CD4-positive, alpha-beta T cell treated with Interleukin-12 subunit alpha and Interleukin-12 subunit beta, for 1 hour (primary cell): ENCODE results near the gene ZC3H12C.

ENCODE experiments used
- DNase-seq: peaks from one replicate; pipeline ENCODE4 v3.0.0-alpha.2; 2020

ZC3H12C gene

DNA sequence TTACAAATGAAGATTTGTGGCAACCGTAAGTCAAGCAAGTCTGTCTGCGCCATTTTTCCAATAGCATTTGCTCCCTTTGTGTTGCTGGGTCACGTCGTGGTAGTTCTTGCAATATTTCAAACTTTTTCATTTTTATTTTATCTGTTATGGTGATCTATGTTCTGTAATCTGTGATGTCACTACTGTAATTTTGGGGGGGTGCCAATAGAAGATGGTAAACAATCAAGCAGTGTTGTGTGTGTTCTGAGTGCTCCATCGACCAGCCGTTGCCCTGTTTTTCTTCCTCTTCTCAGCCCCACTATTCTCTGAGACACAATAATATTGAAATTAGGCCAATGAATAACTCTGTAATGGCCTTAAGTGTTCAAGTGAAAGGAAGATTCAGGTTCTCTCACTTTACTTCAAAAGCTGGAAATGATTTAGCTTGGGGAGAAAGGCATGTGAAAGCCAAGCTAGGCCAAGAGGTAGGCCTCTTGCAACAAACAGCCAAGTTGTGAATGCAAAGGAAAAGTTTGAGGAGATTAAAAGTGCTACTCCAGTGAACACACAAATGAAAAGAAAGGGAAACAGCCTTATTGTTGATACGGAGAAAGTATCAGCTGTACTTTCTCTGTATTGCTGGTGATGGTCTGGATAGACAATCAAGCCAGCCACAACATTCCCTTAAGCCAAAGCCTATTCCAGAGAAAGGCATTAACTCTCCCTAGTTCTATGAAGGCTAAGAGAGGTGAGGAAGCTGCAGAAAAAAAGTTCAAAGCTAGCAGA lies 7.5 kb downstream of the ZC3H12C start:
- no peak for DNase-seq

DNA sequence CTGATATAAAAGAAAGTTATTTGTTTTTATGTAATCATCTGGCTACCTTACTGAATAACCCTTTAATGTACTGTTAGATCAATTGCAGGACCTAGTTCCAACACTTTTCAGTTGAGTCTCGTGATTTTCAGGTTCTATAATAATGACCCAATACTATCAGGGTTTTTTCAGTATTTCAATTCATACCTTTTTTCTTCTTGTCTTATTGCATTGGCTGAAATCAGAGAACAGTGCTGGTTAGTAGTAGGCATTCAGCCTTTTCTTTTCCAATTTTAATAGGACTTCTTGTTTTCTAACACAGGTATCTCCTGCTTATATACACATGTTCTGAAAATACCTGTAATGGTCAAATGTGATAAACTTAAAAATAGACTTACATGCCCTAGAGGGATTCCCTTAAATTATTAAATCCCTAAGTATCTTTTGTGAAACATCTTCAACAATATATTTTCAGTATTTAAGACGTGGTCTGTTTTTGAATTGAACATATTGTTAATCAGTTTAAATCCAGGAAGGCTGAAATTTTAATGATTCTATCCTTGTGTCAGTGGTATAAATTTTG lies 13.6 kb downstream of the ZC3H12C start:
- DNase-seq = no peak

DNA sequence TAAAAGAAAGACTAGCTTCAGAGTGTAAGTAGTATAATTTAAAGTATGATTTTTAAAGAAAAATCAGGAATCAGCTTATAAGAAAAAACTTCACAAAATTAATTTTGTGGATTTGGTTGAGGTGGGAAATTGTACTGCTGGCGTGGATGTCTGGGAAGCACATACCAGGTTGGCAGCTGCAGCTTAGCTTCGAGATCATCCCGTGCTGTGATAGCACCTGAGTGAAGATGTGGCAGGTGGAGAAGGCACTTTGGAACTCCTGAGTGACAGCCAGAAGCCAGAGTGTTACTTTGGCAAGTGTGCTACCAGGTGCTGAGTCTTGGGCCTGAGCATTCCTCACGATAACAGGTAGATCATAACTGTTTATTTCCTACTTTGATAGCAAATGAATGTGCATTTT lies 17.7 kb downstream of the ZC3H12C start:
- no peak for DNase-seq

DNA sequence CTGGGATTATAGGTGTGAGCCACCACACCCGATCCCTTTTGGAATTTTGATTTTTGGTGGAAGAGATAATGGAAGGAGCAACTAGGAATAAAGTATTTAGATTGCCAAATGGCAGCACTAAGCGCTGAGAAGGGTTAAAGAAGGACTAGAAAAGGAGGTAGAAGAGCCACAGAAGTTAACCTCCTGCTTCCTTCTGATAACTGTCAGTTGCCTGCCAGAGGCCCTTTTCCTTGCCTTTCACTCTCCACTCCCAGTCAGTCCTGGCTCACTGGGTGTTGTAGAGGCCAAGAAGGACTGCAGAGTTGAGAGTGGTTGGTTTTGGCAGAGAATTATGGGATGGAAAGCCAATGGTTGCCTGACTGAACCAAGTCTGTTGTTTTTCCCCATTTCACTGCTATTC lies 19.3 kb downstream of the ZC3H12C start:
- no peak for DNase-seq

DNA sequence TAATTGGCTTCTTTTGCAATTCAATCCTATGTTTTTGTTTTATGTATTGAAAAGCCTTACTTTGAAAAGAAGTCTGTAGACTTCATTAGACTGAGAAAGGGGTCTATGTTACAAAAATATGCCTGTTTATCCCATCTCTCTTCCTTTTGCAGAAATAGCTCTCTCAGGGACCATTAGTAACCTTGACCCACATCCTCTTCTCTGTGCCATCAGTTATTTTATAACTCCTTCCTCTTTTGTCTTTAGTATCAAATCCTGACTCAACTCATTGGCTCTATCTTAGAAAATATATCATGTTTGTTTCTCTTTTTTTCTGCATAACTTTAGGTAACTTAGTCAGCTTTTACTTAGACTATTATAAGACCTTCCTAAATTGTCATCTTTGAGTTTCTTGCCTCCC lies 20.3 kb downstream of the ZC3H12C start:
- DNase-seq = no peak

DNA sequence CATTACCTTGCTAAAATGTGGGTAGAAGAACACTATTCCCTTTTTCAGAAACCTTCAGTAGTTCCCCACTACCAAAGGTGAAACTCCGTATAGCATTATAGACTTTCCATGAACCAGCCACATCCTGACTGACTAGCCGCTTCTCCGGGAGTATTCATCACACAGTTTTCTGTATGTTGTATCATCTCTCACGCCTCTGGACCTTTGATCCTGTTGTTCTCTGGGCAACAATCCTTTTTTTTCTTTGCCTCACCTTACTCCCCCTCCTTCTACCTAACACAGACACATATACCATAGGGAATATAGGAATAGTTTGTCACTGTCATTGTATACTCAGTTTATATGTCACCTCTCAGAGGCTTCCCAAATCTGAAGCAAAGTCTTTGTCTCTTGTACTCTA lies 20.8 kb downstream of the ZC3H12C start:
- DNase-seq = no peak

DNA sequence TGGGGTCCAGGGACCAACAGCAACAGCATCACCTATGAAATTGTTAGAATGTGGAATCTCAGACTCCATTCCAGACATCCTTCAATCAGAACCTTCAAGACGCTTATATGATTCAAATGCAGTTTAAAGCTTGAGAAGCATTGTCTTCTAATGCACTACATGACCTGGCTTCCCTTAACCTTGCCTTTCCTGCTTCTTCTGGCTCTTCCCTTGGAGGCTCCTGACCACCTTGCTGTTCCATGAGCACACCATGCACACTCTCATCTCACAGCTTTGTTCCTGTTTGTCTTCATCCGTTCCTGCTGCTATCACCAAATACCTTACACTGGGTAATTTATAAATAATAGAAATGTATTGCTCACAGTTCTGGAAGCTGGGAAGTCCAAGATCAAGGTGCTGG lies 26.1 kb downstream of the ZC3H12C start:
- no peak for DNase-seq

DNA sequence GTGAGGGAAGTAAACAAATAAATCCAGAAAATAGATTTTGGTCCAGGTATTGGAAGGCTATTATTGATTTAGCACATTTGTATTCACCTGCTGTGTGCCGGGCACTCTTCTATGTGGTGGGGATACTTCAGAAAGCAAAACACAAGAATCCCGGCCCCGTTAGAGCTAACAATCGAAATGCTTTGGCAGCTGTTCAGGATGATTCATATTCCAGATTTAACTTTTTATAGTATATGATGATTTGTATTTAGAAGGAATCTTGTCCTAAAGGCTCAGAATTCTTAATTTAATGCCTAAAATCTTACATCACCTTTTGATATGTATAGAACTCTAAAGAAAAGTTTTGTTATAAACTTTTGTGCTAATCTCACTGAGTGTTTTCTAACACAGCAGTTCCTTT lies 28.0 kb downstream of the ZC3H12C start:
- DNase-seq = no peak

DNA sequence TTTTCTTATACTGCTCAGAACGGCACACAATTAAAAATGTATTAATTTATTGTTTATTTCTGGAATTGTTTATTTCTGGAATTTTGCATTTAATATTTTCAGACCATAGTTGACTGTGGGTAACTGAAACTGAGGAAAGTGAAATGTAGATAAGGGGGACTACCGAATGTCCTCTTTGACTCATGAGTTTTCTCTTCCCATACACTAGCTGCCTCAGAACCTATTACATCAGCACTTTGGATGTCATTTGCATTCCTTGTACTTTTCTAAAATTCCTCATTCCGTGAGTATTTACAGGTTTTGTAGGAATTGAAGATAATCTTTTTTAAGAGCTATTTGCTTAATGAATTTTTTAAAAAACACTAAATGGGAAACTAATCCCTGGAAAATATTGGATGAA lies 29.8 kb downstream of the ZC3H12C start:
- no peak for DNase-seq

DNA sequence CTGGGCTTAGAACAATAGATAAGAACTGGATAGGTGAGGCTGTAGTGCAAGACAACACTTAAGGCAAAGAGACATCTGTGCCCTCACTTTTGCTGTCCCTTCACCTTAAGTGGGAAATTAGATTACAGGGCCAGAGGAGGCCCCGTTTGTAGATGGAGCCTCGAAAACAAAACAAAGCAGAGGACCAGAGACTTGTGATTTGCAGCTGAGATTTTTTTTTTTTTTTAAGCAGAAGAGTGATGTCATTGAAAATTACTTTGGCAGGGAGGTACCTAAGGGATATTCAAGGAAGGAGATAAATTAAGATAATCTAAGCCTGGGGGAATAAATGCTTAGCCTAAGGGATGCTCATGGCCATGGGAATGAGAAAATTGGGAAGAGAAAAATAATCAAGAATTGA lies 31.4 kb downstream of the ZC3H12C start:
- no peak for DNase-seq

DNA sequence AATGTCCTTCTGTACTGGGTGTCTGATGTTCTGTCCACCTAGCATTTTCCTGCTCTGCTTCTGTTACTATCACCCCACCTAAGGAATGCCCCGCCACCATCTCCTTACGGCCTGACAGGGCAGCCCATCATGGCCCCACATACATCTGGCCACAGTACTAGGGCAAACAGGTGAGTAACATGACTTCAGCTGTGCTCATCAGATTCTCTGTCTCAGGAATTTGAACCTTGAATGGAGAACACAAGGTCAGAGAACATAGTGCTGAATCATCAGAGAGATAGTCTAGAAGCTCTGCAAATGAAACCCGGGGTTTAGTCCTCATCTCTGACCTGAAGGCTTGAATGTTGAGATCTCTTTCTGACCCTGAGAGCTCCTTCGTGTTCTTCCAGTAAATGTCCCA lies 32.4 kb downstream of the ZC3H12C start:
- DNase-seq = no peak

DNA sequence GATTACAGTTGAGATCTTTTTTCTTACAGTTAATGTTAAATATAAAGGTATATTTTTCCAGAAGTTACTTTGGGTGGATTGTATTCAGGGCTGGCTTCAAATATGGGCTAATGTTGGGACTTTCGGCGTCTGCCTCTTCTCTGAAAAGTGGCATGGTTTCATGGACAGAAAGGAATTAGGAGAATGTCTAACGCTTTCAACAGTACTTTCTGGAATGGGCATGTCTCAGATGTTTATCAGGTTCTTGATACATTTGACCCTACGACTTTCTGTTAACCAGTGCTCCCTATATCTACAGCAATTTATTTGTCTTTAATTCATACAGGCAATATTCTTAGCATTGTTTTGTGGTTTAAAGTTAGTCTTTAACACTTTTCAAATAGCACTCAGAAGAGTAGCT lies 33.7 kb downstream of the ZC3H12C start:
- DNase-seq = no peak

DNA sequence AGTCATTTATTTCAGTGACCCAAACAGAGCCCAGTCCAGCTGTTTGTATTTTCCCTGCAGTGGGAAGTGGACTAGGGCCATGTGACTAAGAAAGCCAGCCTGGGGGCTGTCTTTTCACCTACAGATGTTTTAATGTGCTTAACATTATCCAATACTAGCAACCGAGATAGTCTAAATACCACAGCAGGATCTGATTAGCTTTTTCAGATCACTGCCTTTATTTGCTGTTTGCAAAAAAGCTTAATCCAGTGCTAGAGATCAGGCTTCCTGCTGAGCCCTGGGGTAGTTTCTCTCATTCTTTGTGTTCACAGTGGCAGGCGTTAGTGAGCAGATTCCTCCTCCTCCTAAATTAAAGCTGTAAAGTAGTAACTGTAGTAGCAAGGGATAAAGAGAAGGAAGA lies 35.0 kb downstream of the ZC3H12C start:
- DNase-seq = no peak

DNA sequence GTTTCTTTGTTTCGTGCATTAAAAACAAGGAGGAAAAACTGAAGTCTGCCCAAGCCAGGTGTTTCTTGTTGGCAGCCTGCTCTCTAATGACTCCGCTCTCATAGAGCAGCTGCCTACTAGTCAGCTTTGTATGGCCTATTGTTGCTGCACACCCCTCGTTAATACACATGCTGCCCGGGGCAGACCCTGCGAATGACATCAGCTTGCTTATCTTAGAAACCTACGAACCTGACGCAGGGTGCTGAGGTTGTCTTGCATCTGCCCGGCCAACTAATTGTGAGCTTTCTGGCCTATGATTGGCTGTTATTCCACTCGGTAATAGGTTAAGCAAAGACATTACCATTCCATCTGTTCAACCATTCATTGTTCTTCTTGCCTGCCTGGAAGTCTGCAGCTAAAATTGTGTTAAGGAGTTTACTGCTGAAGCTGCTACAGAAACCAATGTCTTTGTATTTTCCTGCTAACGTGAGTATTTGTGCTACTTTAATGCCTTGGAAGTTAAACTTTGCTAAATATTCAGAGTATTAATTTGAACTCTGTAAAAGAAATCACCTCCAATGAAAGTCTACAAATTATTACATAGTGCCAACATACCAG lies 37.5 kb downstream of the ZC3H12C start:
- DNase-seq = no peak

DNA sequence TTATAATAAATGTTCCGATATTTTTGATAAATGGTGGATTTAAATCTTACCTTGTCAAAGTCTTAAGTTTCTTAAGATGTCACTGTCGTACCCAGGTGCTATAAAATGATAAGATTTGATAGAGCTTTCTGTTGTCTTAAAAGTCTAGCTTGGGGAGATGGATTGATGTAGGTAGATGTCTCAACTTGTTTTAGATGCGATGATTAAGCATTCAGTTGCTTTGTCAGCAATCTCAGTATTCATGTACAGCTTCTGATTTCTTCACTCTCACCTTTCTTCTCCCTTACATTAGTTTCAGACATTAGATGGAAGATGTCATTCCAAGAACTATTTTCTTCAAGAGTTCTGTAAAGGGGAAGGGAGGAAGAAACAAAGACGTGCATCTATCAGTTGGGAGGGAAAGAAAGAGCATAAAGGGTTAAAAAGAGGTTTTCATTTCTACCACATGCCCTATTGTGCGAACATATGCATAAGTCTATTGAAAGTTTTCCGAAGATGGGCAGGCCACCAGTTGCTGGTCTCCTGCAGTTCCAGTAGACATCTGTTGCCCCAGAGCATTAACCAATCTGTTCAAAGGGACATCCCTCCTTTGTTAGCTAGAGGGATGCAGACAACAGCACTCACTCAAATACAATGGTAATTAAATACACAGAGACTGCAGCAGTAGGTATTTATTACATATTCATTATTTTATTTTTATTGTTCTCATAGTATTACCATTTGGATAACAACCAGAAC lies 38.4 kb downstream of the ZC3H12C start:
- DNase-seq = no peak

DNA sequence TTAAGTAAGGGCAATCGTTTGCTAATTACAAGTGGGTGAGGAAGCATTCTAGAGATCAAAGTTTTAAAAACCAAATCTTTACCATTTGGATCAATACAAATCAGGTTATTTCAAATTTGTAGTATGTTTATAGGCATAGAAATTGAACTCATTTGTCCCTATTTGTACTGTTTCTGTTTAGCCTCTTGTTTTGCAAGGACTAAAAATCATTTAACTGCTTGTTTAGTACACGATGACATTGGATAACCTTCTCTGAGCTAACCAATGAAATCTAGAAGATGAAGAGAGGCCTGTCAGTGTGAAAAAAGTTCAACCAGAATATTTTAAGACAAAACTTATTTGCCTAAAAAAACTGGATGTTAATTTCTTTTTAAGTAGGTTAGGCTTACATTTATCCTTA lies 40.0 kb downstream of the ZC3H12C start:
- DNase-seq = no peak

DNA sequence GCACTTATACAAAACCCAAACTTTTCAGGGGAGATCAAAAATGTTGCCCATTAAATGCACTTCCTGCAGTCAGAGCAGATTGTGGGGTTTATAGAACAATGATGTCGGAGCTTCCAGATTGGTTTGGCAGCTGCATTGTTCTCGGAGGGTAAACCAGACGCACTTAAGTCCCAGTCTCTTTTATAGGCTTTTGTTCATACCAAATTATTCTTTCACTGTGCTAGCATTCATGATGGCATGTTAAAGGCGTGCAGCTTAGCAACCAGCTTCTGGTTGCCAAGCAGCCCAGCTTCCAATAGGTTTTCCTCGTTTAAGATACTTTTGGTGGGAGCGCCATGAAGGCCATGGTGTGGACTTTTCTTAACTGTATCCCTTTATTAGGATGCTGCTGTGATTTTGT lies 40.9 kb downstream of the ZC3H12C start:
- DNase-seq = no peak

DNA sequence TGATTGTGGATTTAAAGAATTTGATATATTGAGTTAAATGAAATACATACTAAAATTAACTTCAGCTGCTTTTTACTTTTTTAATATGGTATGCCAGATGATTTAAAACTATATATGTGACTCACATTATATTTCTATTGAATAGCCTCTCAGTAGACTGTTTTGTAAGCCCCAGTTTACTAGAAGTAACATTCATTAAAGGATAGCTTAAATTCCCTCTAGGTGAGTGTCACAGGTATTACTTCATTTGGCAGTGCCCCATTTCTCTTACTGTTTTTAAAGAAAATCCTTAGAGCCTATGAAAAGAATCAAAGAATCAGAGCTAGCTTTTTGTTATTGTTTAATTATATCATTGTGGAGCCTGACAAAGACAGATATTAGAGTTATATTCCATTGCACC lies 48.6 kb downstream of the ZC3H12C start:
- DNase-seq = no peak

DNA sequence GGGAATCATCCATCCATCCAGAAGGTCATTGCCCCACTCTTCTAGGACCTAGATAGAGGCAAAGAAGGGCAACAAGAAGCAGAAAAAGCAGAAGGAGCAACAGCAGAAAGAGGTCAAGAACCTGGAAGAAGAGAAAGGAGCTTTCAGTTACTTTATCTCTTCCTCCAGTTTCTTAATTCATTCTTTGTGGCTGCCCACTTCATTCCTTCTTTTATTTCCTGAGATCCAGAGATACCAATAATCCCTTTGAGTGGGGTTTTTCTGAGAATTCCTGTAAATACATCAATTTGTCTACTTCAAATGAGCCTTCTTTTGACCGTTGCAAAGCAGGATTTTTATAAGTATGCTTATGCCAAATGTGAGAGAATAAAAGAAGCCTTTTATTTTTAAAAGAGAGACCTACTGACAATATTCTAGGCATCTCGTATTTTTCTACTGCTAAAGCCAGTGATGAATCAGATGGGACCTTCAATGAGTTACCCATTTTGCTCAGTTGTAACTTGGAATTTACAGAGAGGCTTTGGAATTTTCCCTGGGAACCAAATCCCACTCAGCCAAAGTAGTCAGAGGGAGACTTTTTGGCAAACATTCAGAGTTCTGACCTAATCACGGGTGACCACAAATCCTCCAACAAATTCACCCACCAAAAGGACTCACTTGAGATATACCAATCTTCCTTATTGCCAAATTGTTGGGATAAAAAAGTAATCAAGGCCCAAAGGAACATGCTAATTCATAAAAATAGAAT lies 54.9 kb downstream of the ZC3H12C start:
- no peak for DNase-seq

DNA sequence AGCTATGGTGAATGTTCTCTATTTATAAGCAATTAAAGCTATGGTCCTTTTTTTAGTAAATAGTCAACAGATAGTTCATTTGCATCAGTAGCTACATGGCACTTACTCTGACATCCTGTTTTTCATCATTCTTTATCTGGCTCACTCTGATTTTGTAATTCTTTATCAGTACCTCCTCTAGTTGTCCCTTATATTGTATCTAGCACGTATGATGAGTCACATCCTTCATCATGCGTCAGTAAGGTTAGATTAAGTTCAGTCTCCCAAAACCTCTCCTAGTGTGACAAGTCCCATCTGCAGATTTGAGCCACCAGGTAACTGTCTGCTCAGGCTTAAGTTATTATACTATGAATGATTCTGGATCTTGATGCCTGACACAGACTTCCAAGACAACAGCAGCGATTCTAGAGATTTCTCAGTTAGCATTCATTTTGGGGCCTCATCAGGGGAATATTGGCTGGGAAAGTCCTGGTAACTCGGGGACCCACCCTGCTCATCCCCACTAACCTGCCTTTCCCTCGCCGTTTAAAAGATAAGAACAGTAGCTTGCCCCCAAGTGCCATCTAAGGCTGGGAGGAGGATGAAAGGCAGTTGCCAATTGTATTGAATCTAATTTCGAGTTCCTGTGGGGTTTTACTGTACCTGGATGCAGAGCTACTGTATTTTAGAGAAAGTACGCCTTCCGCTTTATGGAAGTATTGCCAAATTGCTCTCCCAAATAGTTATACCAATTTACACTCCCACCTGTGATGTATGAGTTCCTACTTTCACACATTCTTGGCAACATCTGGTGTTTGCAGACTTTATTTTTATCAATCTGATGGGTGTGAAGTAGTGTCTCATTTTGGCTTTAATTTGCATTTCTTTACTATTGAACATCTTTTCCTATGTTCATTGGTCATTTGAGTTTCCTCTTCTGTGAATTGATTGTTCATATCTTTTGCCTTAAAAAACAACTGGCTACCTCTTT lies 55.9 kb downstream of the ZC3H12C start:
- DNase-seq = no peak

DNA sequence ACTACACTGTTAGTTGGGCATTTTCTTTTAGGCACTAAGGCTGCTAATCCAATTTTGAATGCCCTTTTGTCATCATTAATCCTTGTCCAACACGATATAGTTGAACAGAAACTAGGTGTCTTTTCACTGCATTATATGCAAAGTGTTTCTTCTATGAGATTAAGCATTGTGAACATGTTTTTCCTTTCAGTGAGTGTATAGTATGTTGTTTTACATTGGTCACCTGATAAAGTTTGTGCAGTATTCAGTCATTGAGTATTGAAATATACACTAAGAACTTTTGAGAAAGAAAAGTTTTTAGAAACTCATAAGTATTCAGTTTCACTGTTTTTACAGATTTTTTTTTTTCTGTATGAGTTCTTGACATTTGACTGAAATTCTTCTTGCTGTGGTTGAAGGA lies 59.0 kb downstream of the ZC3H12C start:
- DNase-seq = no peak

DNA sequence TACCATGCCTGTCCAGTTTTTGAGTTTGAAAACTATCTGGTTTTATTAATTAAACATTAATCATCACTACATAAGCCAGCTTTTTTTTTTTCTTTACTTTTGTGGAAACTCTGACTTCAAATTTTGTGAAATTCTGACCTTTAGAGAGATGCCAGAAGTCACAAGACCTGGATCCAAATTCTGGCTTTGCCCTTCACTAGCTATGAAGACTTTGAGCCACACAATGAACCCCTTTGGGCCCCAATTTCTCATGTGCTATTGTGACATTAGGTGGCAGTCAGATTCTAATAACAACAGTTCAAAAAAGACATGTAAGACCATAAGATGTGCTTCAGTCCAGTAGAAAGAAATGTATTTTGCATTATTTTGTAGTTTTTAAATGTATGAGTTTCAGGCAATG lies 60.3 kb downstream of the ZC3H12C start:
- DNase-seq = no peak
